ENCODE data around the gene NOP16.
"Not testable (repeated sequence)": the region's sequence is repeated elsewhere in the genome, so short reads cannot be mapped to it uniquely, and the experiment has no call there.

DNA sequence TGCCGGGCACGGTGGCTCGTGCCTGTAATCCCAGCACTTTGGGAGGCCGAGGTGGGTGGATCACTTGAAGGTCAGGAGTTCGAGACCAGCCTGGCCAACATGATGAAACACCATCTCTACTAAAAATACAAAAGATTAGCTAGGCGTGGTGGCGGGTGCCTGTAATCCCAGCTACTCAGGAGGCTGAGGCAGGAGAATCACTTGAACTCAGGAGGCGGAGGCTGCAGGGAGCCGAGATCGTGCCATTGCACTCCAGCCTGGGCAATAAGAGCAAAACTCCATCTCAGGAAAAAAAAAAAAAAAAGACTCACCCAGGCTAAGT, 19.8 kb upstream of the NOP16 start:
- TF ChIP-seq, protein P1, sequence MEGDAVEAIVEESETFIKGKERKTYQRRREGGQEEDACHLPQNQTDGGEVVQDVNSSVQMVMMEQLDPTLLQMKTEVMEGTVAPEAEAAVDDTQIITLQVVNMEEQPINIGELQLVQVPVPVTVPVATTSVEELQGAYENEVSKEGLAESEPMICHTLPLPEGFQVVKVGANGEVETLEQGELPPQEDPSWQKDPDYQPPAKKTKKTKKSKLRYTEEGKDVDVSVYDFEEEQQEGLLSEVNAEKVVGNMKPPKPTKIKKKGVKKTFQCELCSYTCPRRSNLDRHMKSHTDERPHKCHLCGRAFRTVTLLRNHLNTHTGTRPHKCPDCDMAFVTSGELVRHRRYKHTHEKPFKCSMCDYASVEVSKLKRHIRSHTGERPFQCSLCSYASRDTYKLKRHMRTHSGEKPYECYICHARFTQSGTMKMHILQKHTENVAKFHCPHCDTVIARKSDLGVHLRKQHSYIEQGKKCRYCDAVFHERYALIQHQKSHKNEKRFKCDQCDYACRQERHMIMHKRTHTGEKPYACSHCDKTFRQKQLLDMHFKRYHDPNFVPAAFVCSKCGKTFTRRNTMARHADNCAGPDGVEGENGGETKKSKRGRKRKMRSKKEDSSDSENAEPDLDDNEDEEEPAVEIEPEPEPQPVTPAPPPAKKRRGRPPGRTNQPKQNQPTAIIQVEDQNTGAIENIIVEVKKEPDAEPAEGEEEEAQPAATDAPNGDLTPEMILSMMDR (IDR thresholded peaks at IDR 0.05), result not testable (repeated sequence)
- not testable (repeated sequence) for TF ChIP-seq POLR2A (IDR thresholded peaks at IDR 0.05)

Measured in Peyer's patch (tissue), 4 donors.